Measurements from ENCODE around the gene IRF2BP1.
"Not testable (repeated sequence)": the region's sequence is repeated elsewhere in the genome, so short reads cannot be mapped to it uniquely, and the experiment has no call there.

The IRF2BP1 gene

DNA sequence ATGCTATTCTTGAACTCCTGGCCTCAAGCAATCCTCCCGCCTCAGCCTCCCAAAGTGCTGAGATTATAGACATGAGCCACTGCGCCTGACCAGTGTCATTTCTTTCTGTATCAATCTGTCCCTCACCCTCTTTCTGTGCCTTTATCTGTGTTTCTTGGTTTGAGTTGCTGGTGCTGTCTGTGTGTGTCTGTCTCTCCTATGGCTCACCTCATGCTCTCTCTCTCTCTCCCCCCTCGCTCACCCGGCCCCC, 9.9 kb downstream of the IRF2BP1 start:
- Histone ChIP-seq H3K27me3 (ENCODE audit: control insufficient read depth, insufficient read depth, low read length) (no peaks in the 10 kb centered on the region), H3K9me3 (ENCODE audit: control insufficient read depth, low read length) (no peaks in the 10 kb centered on the region), H3K4me1 (ENCODE audit: control insufficient read depth, insufficient read depth, low read length) (peaks cover 92% of the 10 kb centered on the region), H3K4me3 (ENCODE audit: low read length) (no peak overlapping the region), H3K36me3 (ENCODE audit: control insufficient read depth, insufficient read depth, low read length) (peaks cover 14% of the 10 kb centered on the region), H3K9ac (ENCODE audit: low read length) (peak overlapping the region; percentile 66)

DNA sequence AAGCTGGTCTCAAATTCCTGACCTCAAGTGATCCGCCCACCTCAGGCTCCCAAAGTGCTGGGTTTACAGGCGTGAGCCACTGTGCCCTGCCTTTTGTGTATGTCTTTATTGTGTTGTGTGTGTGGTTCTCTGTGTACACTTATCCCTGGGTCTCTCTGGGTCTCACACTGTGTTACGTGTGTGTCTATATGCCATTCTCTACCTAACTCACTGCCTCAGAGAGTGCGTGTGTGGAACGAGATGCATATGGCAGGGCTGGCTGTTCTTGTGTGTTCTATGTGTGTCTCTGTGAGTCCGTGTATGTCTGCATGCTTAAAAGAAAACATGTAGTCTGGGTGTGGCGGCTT, 11.3 kb downstream of the IRF2BP1 start:
- Histone ChIP-seq H3K4me1 (ENCODE audit: control insufficient read depth, insufficient read depth, low read length) (peaks cover 88% of the 10 kb centered on the region), H3K9ac (ENCODE audit: low read length) (no peak overlapping the region), H3K36me3 (ENCODE audit: control insufficient read depth, insufficient read depth, low read length) (peaks cover 14% of the 10 kb centered on the region), H3K9me3 (ENCODE audit: control insufficient read depth, low read length) (no peaks in the 10 kb centered on the region), H3K27me3 (ENCODE audit: control insufficient read depth, insufficient read depth, low read length) (no peaks in the 10 kb centered on the region), H3K4me3 (ENCODE audit: low read length) (no peak overlapping the region)

DNA sequence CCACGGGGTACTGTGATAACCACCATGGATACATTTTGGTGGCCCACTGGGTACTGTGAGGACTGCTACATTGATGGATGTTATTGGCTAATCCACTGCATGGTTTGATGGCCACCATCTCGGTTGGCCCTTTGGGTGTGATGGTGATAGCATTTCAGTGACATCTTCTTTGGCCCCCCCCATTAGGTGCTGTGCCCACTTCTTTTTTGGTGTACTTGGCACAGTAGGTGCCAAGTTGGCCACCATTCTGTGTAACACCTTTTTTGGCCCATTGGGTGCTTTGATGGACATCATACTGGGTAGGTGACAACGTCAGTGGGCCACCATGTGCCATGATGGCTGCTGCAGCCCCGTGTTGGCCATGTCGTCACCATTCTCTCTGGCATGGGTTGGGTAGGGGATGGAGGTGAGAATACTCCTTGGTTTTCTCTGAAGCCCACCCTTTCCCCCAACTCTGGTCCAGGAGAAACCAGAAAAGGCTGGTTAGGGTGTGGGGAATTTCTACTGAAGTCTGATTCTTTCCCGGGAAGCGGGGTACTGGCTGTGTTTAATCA, 12.6 kb downstream of the IRF2BP1 start:
- Histone ChIP-seq H3K9ac (ENCODE audit: low read length) (no peak overlapping the region), H3K36me3 (ENCODE audit: control insufficient read depth, insufficient read depth, low read length) (peaks cover 14% of the 10 kb centered on the region), H3K9me3 (ENCODE audit: control insufficient read depth, low read length) (no peaks in the 10 kb centered on the region), H3K4me1 (ENCODE audit: control insufficient read depth, insufficient read depth, low read length) (peaks cover 75% of the 10 kb centered on the region), H3K27me3 (ENCODE audit: control insufficient read depth, insufficient read depth, low read length) (no peaks in the 10 kb centered on the region), H3K4me3 (ENCODE audit: low read length) (no peak overlapping the region)

DNA sequence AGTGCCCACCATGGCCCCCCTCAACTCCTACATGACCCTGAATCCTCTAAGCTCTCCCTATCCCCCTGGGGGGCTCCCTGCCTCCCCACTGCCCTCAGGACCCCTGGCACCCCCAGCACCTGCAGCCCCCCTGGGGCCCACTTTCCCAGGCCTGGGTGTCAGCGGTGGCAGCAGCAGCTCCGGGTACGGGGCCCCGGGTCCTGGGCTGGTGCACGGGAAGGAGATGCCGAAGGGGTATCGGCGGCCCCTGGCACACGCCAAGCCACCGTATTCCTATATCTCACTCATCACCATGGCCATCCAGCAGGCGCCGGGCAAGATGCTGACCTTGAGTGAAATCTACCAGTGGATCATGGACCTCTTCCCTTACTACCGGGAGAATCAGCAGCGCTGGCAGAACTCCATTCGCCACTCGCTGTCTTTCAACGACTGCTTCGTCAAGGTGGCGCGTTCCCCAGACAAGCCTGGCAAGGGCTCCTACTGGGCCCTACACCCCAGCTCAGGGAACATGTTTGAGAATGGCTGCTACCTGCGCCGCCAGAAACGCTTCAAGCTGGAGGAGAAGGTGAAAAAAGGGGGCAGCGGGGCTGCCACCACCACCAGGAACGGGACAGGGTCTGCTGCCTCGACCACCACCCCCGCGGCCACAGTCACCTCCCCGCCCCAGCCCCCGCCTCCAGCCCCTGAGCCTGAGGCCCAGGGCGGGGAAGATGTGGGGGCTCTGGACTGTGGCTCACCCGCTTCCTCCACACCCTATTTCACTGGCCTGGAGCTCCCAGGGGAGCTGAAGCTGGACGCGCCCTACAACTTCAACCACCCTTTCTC, 13.6 kb downstream of the IRF2BP1 start:
- Histone ChIP-seq H3K27me3 (ENCODE audit: control insufficient read depth, insufficient read depth, low read length) (no peaks in the 10 kb centered on the region), H3K9ac (ENCODE audit: low read length) (no peak overlapping the region), H3K4me1 (ENCODE audit: control insufficient read depth, insufficient read depth, low read length) (peaks cover 69% of the 10 kb centered on the region), H3K36me3 (ENCODE audit: control insufficient read depth, insufficient read depth, low read length) (peaks cover 14% of the 10 kb centered on the region), H3K4me3 (ENCODE audit: low read length) (no peak overlapping the region), H3K9me3 (ENCODE audit: control insufficient read depth, low read length) (no peaks in the 10 kb centered on the region)

DNA sequence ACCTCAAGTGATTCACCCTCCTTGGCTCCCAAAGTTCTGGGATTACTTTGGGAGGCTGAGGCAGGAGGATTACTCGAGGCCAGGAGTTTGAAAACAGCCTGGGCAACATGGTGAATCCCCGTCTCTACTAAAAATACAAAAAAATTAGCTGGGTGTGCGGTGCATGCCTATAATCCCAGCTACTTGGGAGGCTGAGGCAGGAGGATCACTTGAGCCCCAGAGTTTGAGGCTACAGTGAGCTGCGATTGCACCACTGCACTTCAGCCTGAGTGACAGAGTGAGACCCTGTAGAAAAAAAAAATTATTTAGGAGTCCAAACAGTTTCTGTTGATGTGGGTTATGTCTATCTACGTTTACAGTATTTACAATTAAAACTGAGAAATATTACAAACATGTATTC, 15.1 kb downstream of the IRF2BP1 start:
- Histone ChIP-seq H3K27me3 (ENCODE audit: control insufficient read depth, insufficient read depth, low read length) (no peaks in the 10 kb centered on the region), H3K4me1 (ENCODE audit: control insufficient read depth, insufficient read depth, low read length) (peaks cover 54% of the 10 kb centered on the region), H3K4me3 (ENCODE audit: low read length) (no peak overlapping the region), H3K9ac (ENCODE audit: low read length) (no peak overlapping the region), H3K9me3 (ENCODE audit: control insufficient read depth, low read length) (no peaks in the 10 kb centered on the region), H3K36me3 (ENCODE audit: control insufficient read depth, insufficient read depth, low read length) (peaks cover 14% of the 10 kb centered on the region)

DNA sequence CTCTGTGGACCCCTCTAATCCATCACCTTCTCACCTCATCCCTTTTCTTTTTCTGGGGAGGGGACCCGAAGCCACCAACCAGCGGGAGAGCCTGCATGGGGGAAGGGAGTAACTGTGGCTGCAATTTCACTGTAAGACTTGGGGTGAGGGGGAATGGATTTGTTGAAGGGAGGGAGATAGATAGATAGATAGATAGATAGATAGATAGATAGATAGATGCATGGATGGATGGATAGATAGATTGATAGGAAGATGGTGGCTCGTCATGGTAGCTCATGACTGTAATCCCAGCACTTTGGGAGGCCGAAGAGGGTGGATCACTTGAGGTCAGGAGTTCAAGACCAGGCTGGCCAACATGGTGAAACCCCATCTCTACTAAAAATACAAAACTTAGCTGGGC, 18.7 kb downstream of the IRF2BP1 start:
- not testable (repeated sequence) for H3K36me3 ChIP-seq (ENCODE audit: control insufficient read depth, insufficient read depth, low read length); H3K27me3 ChIP-seq (ENCODE audit: control insufficient read depth, insufficient read depth, low read length); H3K9me3 ChIP-seq (ENCODE audit: control insufficient read depth, low read length)
- Histone ChIP-seq H3K4me3 (ENCODE audit: low read length) (peak overlapping the region; percentile 75), H3K4me1 (ENCODE audit: control insufficient read depth, insufficient read depth, low read length) (peaks cover 28% of the 10 kb centered on the region), H3K9ac (ENCODE audit: low read length) (peak overlapping the region; percentile 88)

DNA sequence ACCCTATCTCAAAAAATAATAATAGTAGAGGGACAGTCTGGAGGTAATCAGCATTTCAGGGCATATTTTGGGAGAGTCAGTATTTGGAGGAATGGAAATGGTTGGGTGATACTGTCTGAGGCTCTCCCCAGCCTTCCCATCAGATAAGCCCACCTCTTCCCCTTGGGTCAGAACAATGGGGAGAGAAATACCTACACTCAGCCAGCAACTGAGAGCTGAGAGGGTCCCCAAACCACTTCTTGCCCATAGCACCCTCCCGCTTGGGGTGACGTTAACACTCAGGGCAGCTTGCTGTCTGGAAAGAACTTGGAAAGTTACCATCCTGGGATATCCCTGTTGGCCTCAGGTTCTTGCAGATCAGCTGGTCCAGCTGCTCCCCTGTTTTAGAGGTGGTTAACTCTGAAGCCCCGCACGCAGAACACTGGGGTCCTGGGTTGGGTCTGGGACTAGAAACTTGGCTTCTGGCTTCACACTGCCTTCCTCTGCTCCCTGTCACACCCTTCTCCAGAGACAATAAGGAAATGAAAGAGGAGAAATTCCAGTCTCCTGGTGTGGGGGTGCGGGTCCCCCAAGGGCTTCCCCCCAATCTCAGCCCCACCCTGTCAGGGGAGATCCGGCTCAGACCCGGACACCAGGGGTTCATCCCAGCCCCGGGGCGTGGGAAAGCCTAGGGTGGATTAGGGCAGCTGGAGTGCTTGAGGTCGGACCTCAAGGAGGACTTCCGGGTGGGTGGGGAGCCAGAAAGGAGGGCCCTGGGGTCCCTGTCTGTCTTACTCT, 19.4 kb downstream of the IRF2BP1 start:
- H3K27me3 ChIP-seq (ENCODE audit: control insufficient read depth, insufficient read depth, low read length), result no peaks in the 10 kb centered on the region
- no peaks in the 10 kb centered on the region for H3K9me3 ChIP-seq (ENCODE audit: control insufficient read depth, low read length)
- H3K4me3 ChIP-seq (ENCODE audit: low read length), result peak overlapping the region; percentile 75
- H3K4me1 ChIP-seq (ENCODE audit: control insufficient read depth, insufficient read depth, low read length), result peaks cover 27% of the 10 kb centered on the region
- peak overlapping the region; percentile 88 for H3K9ac ChIP-seq (ENCODE audit: low read length)
- H3K36me3 ChIP-seq (ENCODE audit: control insufficient read depth, insufficient read depth, low read length), result no peaks in the 10 kb centered on the region

DNA sequence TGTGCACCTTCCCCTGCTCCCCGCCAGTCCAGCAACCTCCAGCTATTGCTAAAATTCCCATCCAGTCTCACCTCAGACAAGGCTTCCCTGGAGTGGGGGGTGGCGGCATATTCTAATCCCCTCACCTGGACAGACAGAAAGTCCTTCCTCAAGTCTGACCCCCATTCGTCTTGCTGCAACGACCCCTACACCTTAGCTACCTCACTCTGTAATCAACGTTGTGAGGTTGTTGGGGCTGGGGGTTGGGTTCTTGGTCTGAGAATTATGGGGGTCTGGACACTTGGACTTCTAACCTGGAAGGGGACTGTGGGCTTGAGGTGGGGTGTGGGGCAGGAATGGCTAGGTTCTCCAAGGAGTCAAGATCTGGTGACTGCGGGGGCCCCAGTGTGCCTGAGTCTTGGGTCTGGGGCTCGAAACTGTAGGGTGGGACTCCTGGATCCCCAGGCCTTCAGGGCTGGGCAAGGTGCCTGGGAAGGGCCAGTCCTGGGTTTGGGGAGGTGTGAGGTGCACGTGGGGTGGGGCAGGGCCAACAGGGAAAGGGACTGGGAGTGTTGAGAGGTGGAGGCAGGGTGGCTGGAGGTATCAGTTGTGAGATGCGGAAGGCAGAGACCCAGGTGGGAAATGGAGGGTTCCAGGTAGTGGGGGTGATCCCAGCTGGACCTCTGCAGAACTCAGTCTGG, 20.5 kb downstream of the IRF2BP1 start:
- Histone ChIP-seq H3K4me1 (ENCODE audit: control insufficient read depth, insufficient read depth, low read length) (peaks cover 20% of the 10 kb centered on the region), H3K27me3 (ENCODE audit: control insufficient read depth, insufficient read depth, low read length) (no peaks in the 10 kb centered on the region), H3K9ac (ENCODE audit: low read length) (peak overlapping the region; percentile 88), H3K36me3 (ENCODE audit: control insufficient read depth, insufficient read depth, low read length) (no peaks in the 10 kb centered on the region), H3K9me3 (ENCODE audit: control insufficient read depth, low read length) (no peaks in the 10 kb centered on the region), H3K4me3 (ENCODE audit: low read length) (peak overlapping the region; percentile 75)

DNA sequence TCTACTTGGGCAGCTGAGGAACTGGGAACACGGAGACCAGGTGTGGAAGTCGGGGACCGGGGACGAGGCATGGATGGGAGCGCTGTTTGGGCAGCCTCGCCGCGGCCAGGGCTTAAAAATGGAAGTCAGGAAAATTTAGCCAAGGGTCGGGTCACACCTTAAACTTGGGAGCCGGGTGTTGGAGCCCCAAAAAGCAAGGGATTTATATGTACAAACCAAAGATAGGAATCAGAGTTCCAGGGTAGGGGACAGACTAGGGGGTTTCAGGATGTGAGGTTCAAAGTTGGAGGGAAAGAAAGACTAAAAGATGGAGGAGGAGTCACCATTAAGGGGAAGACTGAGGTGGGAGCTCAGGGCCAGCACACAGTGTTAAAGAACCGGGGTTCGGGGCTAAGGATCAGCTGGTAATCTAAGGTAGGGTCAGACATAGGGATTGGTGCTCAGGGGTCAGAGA, 21.3 kb downstream of the IRF2BP1 start:
- H3K9me3 ChIP-seq (ENCODE audit: control insufficient read depth, low read length), result no peaks in the 10 kb centered on the region
- H3K4me3 ChIP-seq (ENCODE audit: low read length), result peak overlapping the region; percentile 75
- peaks cover 19% of the 10 kb centered on the region for H3K4me1 ChIP-seq (ENCODE audit: control insufficient read depth, insufficient read depth, low read length)
- H3K9ac ChIP-seq (ENCODE audit: low read length), result peak overlapping the region; percentile 88
- H3K27me3 ChIP-seq (ENCODE audit: control insufficient read depth, insufficient read depth, low read length), result no peaks in the 10 kb centered on the region
- H3K36me3 ChIP-seq (ENCODE audit: control insufficient read depth, insufficient read depth, low read length), result no peaks in the 10 kb centered on the region

DNA sequence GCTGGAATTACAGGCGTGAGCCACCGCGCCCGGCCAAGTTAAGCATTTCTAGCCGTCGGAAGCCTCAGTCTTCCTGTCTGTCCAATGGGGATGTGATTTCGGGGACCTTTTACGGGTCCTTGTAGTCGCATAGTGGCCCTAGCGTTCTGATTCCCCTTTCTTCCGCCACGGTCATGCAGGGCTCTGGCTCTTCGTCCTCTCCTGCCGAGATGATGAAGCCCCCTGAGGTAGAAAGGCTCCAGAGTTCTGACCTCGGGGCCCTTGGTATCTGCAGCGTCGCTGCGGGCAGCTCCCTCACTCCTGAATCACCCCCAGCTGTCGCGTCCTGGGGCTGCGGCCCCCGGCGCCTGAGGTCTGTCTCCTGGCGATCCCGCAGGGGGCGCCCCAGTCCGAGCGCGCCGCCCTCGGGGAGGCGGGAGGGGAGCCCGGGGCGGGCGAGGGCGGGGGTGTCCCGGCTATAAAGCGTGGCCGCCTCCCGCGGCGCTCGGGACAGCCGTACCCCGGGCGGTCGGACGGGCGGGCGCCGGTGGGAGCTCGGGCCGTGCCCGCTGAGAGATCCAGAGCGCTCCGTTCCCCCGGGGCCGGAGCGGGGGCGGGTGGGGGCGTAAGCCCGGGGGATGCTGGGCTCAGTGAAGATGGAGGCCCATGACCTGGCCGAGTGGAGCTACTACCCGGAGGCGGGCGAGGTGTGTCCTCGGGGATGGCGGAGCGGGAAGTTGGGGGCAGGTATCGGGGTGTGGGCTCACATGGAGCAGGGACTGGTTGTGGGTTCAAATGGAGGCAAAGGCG, 21.9 kb downstream of the IRF2BP1 start, which contains the start of gene FOXA3:
Gene FOXA3, plus strand, starts transcription at position 487 of the 789 bp plus-strand sequence. Its CDS starts 131 bp downstream, at position 618.
- Histone ChIP-seq H3K9ac (ENCODE audit: low read length) (peak within 1 kb of the TSS; percentile 88), H3K36me3 (ENCODE audit: control insufficient read depth, insufficient read depth, low read length) (no peaks in the 10 kb centered on the region), H3K4me1 (ENCODE audit: control insufficient read depth, insufficient read depth, low read length) (peaks cover 19% of the 10 kb centered on the region), H3K4me3 (ENCODE audit: low read length) (peak within 1 kb of the TSS; percentile 75), H3K9me3 (ENCODE audit: control insufficient read depth, low read length) (no peaks in the 10 kb centered on the region), H3K27me3 (ENCODE audit: control insufficient read depth, insufficient read depth, low read length) (no peaks in the 10 kb centered on the region)

DNA sequence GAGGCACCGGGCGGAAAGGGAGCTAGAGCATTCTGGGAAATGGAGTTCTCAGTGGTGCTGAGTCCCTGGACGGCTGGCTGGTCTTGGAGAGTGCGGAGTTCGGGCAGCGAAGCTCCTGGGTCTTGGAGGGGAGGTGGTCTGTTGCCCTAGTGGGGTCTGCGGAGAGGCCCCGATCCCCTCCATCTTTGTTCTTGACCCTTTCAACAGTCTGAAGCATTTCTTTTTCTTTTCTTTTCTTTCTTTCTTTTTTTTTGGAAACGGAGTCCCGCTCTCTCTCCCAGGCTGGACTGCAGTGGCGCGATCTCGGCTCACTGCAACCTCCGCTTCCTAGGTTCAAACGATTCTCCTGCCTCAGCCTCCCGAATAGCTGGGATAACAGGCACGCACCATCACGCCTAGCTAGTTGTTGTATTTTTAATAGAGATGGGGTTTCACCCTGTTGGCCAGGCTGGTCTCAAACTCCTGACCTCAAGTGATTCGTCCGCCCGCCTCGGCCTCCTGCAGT, 22.6 kb downstream of the IRF2BP1 start:
- Histone ChIP-seq H3K27me3 (ENCODE audit: control insufficient read depth, insufficient read depth, low read length) (no peaks in the 10 kb centered on the region), H3K9ac (ENCODE audit: low read length) (peak overlapping the region; percentile 88), H3K4me3 (ENCODE audit: low read length) (peak overlapping the region; percentile 46), H3K4me1 (ENCODE audit: control insufficient read depth, insufficient read depth, low read length) (peaks cover 19% of the 10 kb centered on the region), H3K36me3 (ENCODE audit: control insufficient read depth, insufficient read depth, low read length) (no peaks in the 10 kb centered on the region), H3K9me3 (ENCODE audit: control insufficient read depth, low read length) (no peaks in the 10 kb centered on the region)

Measured in mucosa of stomach (tissue), 1 donor.